ENCODE data around the gene AFG3L2.

GRCh38 chr18:12373771-12374116, 3.3 kb downstream of the AFG3L2 start:
- TF ChIP-seq ZNF598 (CRISPR knock-in tag; IDR thresholded peaks at IDR 0.05; ENCODE audit: borderline replicate concordance), result no peak
- no peak for TF ChIP-seq RXRA (CRISPR knock-in tag; IDR thresholded peaks at IDR 0.05)
- TF ChIP-seq ZFP62 (CRISPR knock-in tag; IDR thresholded peaks at IDR 0.05), result no peak
- TF ChIP-seq SKIL (CRISPR knock-in tag; IDR thresholded peaks at IDR 0.05; ENCODE audit: borderline replicate concordance), result no peak

Measured in HepG2 (cell line).